HG03135 (cell line): Measurements from ENCODE around the gene MAS1L.

Experiments
- ATAC-seq: cut with Tn5 transposase; IDR thresholded peaks from one replicate; pipeline ENCODE4 v1.9.1; 2021; ENCODE audit warnings: mild to moderate bottlenecking, moderate library complexity; ENCODE audit not compliant: unreplicated experiment

The MAS1L gene

DNA sequence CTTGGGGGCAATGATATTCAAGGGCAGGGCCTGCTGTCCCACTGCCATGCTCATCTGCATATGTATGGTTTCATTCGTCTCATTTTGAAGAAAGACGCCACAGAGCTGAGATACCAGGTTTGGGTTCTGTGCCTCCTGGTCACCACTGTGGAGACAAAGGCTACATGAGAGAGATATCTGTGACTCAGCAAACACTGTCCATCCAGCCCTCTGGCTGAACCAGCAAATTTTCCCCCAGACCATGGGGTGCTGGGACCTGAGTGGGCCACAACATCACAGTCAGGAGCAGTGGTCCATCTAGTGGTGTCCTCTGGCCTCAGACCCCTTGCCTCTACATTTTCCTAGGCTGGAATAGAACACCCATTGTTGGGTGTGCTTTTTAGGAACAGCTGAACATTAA is at the start of gene MAS1L:
Gene MAS1L (minus strand): TSS at position 297 of the 400 bp plus-strand sequence. CDS start 54 bp downstream, at position 243.
- ATAC-seq, result no peak

- ATAC-seq, result no peak
Observed at GRCh38 chr6:29532320-29532951, 44.7 kb upstream of the MAS1L start.

DNA sequence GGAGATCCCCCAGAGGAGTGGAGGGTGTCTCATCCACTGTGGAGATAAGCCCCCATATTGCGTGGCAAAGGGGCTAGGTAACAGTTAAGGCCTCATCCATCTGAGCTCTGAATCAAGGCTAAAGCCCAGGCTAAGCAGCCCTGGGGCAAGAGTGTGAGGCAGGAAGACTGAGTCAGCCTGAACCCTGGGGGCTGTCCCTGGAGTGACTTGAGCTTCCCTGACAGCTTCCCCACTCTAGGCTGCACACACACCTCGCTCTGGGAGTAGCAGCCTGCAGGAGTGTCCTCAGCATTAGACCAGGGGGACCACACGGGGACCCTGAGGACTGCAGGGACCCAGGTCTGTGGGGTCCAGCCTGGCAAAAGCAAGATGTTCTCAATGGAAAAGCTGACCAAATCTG is 43.9 kb upstream of the MAS1L start:
- ATAC-seq, result no peak

- no peak for ATAC-seq
Observed at GRCh38 chr6:29530671-29531310, 43.0 kb upstream of the MAS1L start.

DNA sequence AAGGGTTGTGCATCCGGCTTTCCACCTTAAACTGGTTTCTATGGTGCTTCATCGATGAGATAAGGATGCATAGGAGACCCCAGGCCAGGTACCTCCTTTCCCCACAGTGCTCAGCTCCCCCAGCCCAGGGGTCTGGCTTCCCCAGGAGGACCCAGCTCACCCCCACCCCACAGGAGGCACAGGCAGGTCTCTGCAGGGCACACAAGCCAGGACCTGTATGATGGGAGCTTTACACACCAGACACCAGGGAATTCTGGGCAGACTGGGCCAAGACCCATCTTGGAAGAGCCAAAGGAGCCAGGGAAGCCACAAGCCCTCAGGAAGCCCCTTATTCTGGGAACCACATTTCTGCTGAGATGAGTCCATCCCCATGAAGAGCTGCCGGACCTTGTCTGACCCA is 42.2 kb upstream of the MAS1L start:
- no peak for ATAC-seq

DNA sequence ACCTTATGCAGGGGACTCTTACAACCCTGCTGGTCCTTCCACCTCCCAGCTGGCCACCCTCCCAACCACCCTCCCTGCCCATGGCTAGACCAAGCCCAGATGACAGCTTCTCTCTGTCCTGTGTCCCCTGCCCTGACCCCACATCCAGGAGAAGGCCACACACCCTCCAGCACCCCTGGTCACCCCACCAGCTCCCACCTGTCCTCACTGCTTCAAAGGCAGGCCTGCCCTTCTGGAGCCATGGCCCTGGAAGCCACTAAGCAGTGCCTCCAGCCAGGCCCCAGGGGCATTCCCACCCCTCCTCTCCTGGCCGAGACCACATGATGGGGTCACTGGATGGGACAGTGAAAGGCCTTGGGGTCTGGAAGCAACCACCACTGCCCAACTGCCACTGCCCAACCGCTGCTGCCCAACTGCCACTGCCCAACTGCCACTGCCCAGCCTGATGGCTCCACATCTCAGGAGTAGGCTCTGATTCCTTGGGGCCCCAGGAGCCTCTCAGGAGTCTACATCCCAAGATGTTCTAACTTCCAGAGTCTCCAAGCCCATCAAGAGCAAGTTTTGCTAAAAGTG is 41.3 kb upstream of the MAS1L start:
- ATAC-seq, result no peak

- no peak for ATAC-seq
Observed at GRCh38 chr6:29528300-29528931, 40.7 kb upstream of the MAS1L start.

- no peak for ATAC-seq
Observed at GRCh38 chr6:29527564-29527963, 39.8 kb upstream of the MAS1L start.

GRCh38 chr6:29527126-29527525 is 39.4 kb upstream of the MAS1L start:
- no peak for ATAC-seq

DNA sequence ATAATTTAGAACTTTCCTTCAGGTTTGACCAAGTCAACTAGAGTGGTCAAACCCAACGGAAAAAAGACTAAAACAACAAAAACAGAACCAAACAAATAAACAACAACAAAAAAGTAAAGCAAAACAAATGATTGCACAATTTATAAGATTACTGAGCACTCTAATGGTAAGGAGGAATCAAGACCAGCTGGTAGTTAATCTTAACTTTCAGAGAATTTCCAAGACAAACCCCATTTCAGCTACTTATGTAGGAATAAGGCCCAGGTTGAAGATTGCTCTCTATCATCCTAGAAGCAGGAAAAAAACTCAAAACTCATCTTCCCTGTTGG is 37.5 kb upstream of the MAS1L start:
- ATAC-seq, result no peak

DNA sequence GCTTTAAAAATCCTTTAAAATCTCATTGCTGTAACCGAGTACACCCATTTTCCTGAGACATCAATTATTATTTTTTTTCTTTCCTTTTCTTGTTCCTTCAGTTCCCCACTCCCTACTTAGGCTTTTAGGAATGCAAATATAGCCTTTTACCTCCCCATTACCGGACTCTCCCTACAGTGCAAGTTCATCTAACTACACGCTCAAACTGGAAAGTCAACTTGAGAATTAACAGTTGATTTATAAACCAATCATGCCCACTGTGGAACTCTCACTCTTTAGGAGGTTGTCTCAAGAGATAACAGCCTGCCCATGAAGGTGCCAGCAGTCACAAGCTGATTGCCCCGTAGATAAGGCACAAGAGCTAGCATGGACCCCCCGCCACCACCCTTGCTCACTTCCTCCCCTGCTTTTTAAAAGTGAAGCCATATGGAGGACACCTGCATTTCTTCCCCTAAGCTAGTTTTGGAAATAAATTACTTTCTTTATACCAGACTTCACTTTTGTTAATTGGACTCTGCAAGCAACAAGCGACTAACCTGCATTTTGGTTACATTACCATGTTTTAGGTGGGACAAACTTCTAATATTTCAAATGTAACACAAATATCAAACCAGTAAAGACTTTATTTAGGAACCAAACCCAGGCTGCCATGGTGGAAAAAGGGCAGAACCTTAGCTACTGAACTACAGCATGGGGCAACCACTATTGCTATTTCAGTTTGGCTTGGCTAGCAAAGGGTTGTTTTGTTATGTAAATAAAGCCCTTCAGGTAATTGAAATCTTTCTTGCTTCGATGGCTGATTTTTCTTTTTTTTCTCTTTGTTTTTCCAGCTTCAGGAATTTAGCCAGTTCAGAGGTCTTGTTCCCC is 36.9 kb upstream of the MAS1L start:
- ATAC-seq, result no peak

GRCh38 chr6:29524044-29524443 is 36.3 kb upstream of the MAS1L start:
- no peak for ATAC-seq

DNA sequence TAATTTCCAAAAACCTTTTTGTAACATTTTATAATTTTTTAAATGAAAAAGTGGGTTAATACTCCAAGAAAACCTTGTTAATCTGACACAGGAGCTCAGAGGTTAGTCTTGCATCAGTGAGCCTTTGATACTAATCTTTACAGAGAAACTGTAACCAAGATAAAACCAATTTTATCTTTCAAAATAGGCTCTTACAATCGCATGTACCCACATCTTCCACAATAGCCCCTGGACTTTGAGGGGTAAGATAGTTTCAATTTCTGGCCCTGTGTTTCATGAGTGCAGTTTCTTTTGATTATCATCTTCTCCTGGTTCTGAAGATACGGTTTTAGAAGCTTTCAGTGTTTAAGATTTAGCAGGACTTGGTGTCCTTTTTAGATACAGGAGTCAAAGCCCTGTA is 34.5 kb upstream of the MAS1L start:
- ATAC-seq, result no peak

DNA sequence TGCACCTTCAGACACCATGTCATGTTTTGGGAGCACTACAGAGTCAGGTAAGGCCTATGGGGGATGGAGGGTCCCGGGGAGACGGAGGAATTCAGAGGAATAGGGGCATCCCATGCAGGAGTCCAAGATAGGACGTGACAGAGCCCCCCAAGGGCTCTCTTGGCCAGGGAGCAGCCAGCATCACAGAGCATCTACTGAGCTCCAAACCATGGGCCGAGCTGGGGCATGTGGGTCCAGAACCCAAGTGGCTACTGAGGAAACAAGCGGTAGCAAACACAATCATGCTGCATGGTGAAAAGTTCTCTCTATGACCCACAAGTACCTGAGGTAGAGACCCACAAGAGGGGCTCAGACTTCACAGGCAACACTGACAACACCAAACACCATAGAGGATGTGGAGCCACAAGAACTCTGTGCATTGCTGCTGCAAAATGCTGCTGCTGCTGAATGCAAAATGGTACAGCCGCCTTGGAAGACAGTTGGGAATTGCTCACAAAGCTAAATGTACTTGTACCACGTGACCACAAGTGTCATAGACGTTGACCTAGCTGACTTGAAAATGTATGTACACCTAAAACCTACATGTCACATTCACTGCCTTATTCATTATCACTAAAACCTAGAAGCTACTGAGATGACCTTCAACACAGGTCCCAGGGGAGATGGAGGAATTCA is 33.4 kb upstream of the MAS1L start:
- ATAC-seq, result no peak

DNA sequence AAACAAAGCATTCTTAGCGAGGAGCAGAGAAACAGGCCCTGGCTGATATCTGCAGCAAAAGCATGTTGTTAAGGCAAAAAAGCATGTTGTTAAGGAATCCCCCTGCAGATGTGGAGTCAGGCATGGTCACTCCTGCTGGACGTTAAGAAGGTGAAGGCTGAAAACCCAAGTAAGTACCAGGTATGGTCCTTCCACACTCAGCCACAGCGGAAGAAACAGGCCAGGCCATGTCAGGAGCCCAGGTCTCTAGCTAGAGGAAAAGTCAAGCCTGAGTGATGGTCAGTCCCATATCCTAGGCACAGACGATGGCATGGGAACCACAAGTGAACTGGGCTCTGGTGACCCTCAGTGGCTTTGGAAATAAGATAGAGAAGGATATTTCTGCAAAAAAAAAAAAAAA is 32.5 kb upstream of the MAS1L start:
- ATAC-seq, result no peak

GRCh38 chr6:29519291-29520010 is 31.7 kb upstream of the MAS1L start:
- no peak for ATAC-seq

GRCh38 chr6:29517728-29518440 is 30.1 kb upstream of the MAS1L start:
- no peak for ATAC-seq

GRCh38 chr6:29517245-29517644 is 29.5 kb upstream of the MAS1L start:
- ATAC-seq, result no peak

DNA sequence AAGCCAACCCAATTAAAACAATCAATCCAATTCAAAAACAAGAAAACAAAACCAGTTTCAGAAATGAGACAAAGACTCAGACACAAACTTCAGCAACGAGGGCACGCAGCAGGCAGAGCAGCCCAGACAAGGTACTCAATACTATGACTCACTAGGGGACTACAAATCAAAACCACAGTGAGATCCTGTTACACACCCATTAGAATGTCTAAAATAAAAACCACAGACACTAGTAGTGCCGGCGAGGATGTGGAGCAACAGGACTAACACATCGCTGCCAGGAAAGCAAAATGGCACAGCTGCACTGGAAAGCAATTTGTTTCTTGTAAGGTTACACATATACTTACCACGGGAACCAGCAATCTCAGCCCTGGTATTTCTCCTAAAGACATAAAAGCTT is 28.4 kb upstream of the MAS1L start:
- no peak for ATAC-seq
